Mesothelial cell of epicardium (in vitro differentiated cells): ENCODE measurements around the gene ADRM1. TPM values are rescaled to one million over a fixed set of nuclear protein-coding genes. Genes with fewer than 3 reads are reported as not detected.

ENCODE experiments used
- DNase-seq, 2 experiments: peaks; one replicate each; pipeline ENCODE4 v3.0.0; 2021; ENCODE audit warnings: low spot score in 2 of 2; ENCODE audit not compliant: unreplicated experiment in 2 of 2
- H3K27ac Mint-ChIP-seq: 2 replicates; pipeline ENCODE4 v1.8.0; 2021; ENCODE audit warnings: mixed read lengths
- H3K27me3 Mint-ChIP-seq: 2 replicates; pipeline ENCODE4 v1.8.0; 2021; ENCODE audit warnings: low read depth, mixed read lengths
- H3K36me3 Mint-ChIP-seq: 2 replicates; pipeline ENCODE4 v1.8.0; 2021; ENCODE audit warnings: mixed read lengths
- H3K4me1 Mint-ChIP-seq: 2 replicates; pipeline ENCODE4 v1.8.0; 2021; ENCODE audit warnings: mixed read lengths
- H3K4me3 Mint-ChIP-seq: 2 replicates; pipeline ENCODE4 v1.8.0; 2021; ENCODE audit warnings: mild to moderate bottlenecking, moderate library complexity, mixed read lengths
- H3K9me3 Mint-ChIP-seq: 2 replicates; pipeline ENCODE4 v1.8.0; 2021; ENCODE audit warnings: mixed read lengths
- CTCF ChIP-seq: fragments of 200-600 bp; sonication (generic); IDR thresholded peaks from one replicate; pipeline ENCODE4 v1.5.0; 2021; ENCODE audit warnings: antibody characterized with exemption; ENCODE audit not compliant: unreplicated experiment
- total RNA-seq: library from RNA; stranded (reverse); gene quantifications from 3 replicates; pipeline ENCODE4 v1.2.1, GENCODE V29; 2021

The ADRM1 gene
- total RNA-seq, 1 donor from 2014 or later: 59.0 TPM

GRCh38 chr20:62345681-62346370, 43.0 kb downstream of the ADRM1 start:
- Mint-ChIP-seq H3K4me3 (no peak overlapping the region), H3K27me3 (no peaks in the 10 kb centered on the region), H3K36me3 (peaks cover 48% of the 10 kb centered on the region), H3K9me3 (peaks cover 15% of the 10 kb centered on the region), H3K27ac (no peak overlapping the region), H3K4me1 (peaks cover 3% of the 10 kb centered on the region)
- DNase-seq: no peak
- TF ChIP-seq CTCF: no peak

GRCh38 chr20:62346398-62347150, 43.8 kb downstream of the ADRM1 start:
- H3K36me3 Mint-ChIP-seq: peaks cover 42% of the 10 kb centered on the region
- peaks cover 3% of the 10 kb centered on the region for H3K4me1 Mint-ChIP-seq

GRCh38 chr20:62347151-62347404, 44.3 kb downstream of the ADRM1 start:
- Mint-ChIP-seq H3K4me1 (peaks cover 3% of the 10 kb centered on the region), H3K9me3 (peaks cover 10% of the 10 kb centered on the region), H3K27ac (no peak overlapping the region), H3K27me3 (no peaks in the 10 kb centered on the region), H3K36me3 (peaks cover 38% of the 10 kb centered on the region), H3K4me3 (no peak overlapping the region)
- no peak for TF ChIP-seq CTCF
- DNase-seq: no peak

More at GRCh38 chr20:62346398-62347150, 43.8 kb downstream of the ADRM1 start:
- Mint-ChIP-seq H3K9me3 (peaks cover 12% of the 10 kb centered on the region), H3K27me3 (no peaks in the 10 kb centered on the region), H3K27ac (no peak overlapping the region), H3K4me3 (no peak overlapping the region)
- DNase-seq: no peak
- no peak for TF ChIP-seq CTCF

GRCh38 chr20:62347445-62347844, 44.6 kb downstream of the ADRM1 start:
- H3K36me3 Mint-ChIP-seq: peaks cover 35% of the 10 kb centered on the region
- DNase-seq: no peak
- no peak overlapping the region for H3K4me3 Mint-ChIP-seq

GRCh38 chr20:62348604-62349003, 45.8 kb downstream of the ADRM1 start:
- Mint-ChIP-seq H3K4me3 (no peak overlapping the region), H3K36me3 (peaks cover 28% of the 10 kb centered on the region), H3K27me3 (no peaks in the 10 kb centered on the region), H3K4me1 (peaks cover 3% of the 10 kb centered on the region), H3K27ac (peak overlapping the region; percentile 49), H3K9me3 (peaks cover 10% of the 10 kb centered on the region)
- DNase-seq: no peak
- TF ChIP-seq CTCF: no peak

More at GRCh38 chr20:62347445-62347844, 44.6 kb downstream of the ADRM1 start:
- H3K9me3 Mint-ChIP-seq: peaks cover 10% of the 10 kb centered on the region
- H3K27me3 Mint-ChIP-seq: no peaks in the 10 kb centered on the region
- H3K4me1 Mint-ChIP-seq: peaks cover 3% of the 10 kb centered on the region
- no peak overlapping the region for H3K27ac Mint-ChIP-seq
- TF ChIP-seq CTCF: no peak
